ENCODE measurements around the gene BHLHE23.

Gene BHLHE23

GRCh38 chr20:63004607-63005364, 2.0 kb downstream of the BHLHE23 start:
- no peak for TF ChIP-seq CTCF (conservative IDR thresholded peaks at IDR 0.05)
- H3K27ac ChIP-seq = no peak overlapping the region

- H3K27ac ChIP-seq = no peak overlapping the region
- no peak for TF ChIP-seq CTCF (conservative IDR thresholded peaks at IDR 0.05)
Observed at GRCh38 chr20:63003546-63003945, 3.2 kb downstream of the BHLHE23 start.

GRCh38 chr20:63002511-63002910, 4.3 kb downstream of the BHLHE23 start:
- no peak for TF ChIP-seq CTCF (conservative IDR thresholded peaks at IDR 0.05)
- no peak overlapping the region for H3K27ac ChIP-seq

- no peak for TF ChIP-seq CTCF (conservative IDR thresholded peaks at IDR 0.05)
- no peak overlapping the region for H3K27ac ChIP-seq
Observed at GRCh38 chr20:63000958-63001357, 5.8 kb downstream of the BHLHE23 start.

- H3K27ac ChIP-seq = no peak overlapping the region
- TF ChIP-seq CTCF (conservative IDR thresholded peaks at IDR 0.05) = no peak
Observed at GRCh38 chr20:63000036-63000435, 6.7 kb downstream of the BHLHE23 start.

- no peak overlapping the region for H3K27ac ChIP-seq
- no peak for TF ChIP-seq CTCF (conservative IDR thresholded peaks at IDR 0.05)
Observed at GRCh38 chr20:62999580-62999979, 7.2 kb downstream of the BHLHE23 start.

GRCh38 chr20:62998449-62998848, 8.3 kb downstream of the BHLHE23 start:
- no peak overlapping the region for H3K27ac ChIP-seq
- no peak for TF ChIP-seq CTCF (conservative IDR thresholded peaks at IDR 0.05)

Measured in VCaP (cell line).